ENCODE results near the gene RBAK.

GRCh38 chr7:4998244-4998643, 47.4 kb upstream of the RBAK start:
- TF ChIP-seq CTCF (IDR thresholded peaks at IDR 0.05; ENCODE audit: low read depth, low read length, missing input control) (no peak), RAD21 (IDR thresholded peaks at IDR 0.05) (no peak), EGR1 (IDR thresholded peaks at IDR 0.05; ENCODE audit: low read depth in 2 of 2) (no peak), ZBTB33 (IDR thresholded peaks at IDR 0.05) (no peak), MAX (IDR thresholded peaks at IDR 0.05) (no peak)
